Vagina (tissue), 2 donors: ENCODE measurements around the gene NUP62. TPM values are rescaled to one million over a fixed set of nuclear protein-coding genes. Genes with fewer than 3 reads are reported as not detected.
A peak's percentile ranks its signal among the peaks of the same experiment; 100 is the strongest.

Experiments used
- DNase-seq, 2 donors: peaks; one replicate each; pipeline ENCODE4 v3.0.0-alpha.2; 2017; ENCODE audit errors: extremely low spot score in 2 of 2
- H3K27ac ChIP-seq: fragments of 200-600 bp; sonication (generic); one replicate; pipeline ENCODE4 v1.5.1; 2019
- H3K27me3 ChIP-seq: fragments of 200-600 bp; sonication (generic); one replicate; pipeline ENCODE4 v1.5.1; 2019
- H3K36me3 ChIP-seq, 2 donors: fragments of 200-600 bp; sonication (generic); one replicate each; pipeline ENCODE4 v1.5.1; 2017 to 2019
- H3K4me1 ChIP-seq: fragments of 200-600 bp; sonication (generic); one replicate; pipeline ENCODE4 v1.5.1; 2019
- H3K4me3 ChIP-seq, 2 donors: fragments of 200-600 bp; sonication (generic); 1 replicate in 1 of 2; 2 replicates in 1 of 2; pipeline ENCODE4 v1.5.1; 2016 to 2019
- H3K9me3 ChIP-seq: fragments of 200-600 bp; sonication (generic); one replicate; pipeline ENCODE4 v1.5.1; 2019
- CTCF ChIP-seq, 3 experiments: fragments of 450-650 bp in 2 of 3; fragments of 200-600 bp in 1 of 3; sonication (generic) in 1 of 3; IDR thresholded peaks; one replicate each; pipeline ENCODE4 v1.5.1; 2017 to 2019; ENCODE audit warnings: antibody characterized with exemption in 3 of 3, mild to moderate bottlenecking in 2 of 3, moderate library complexity in 2 of 3
- POLR2A ChIP-seq, 2 donors: fragments of 450-650 bp; IDR thresholded peaks; one replicate each; pipeline ENCODE4 v1.6.1; 2017; ENCODE audit warnings: antibody characterized with exemption in 2 of 2, mild to moderate bottlenecking in 2 of 2, moderate library complexity in 2 of 2
- POLR2AphosphoS5 ChIP-seq, 2 donors: sonication (generic); formaldehyde crosslinking; IDR thresholded peaks; one replicate each; pipeline ENCODE4 v1.9.0; 2017; ENCODE audit warnings: antibody characterized with exemption in 2 of 2, mild to moderate bottlenecking in 2 of 2, low read depth in 1 of 2; ENCODE audit not compliant: insufficient read depth in 1 of 2
- intact Hi-C: fragments of 100-400 bp; cut with DNase I; formaldehyde crosslinking; loops from one replicate; pipeline ENCODE4 v1.15.1; 2023
- total RNA-seq: library from RNA; depleted of rRNA; stranded (reverse); fragments of >200 nt; gene quantifications from one replicate; pipeline ENCODE4 v1.2.3, GENCODE V29; 2016

The NUP62 gene
- total RNA-seq: 38.5 TPM

GRCh38 chr19:49929121-49929610, at the start of gene NUP62, which contains the start of gene ATF5:
Gene NUP62 (minus strand): TSS chr19:49929504. CDS start chr19:49909807, 19,697 bp downstream.
Gene ATF5 (plus strand): TSS chr19:49929205. CDS start chr19:49930851, 1,646 bp downstream.
- DNase-seq: no peak
- H3K36me3 ChIP-seq: peaks cover 0 to 9% of the 10 kb centered on the region in 2 donors

GRCh38 chr19:49978324-49978723, 49.0 kb upstream of the NUP62 start:
- intact Hi-C loops: no loop called here
- H3K9me3 ChIP-seq: no peaks in the 10 kb centered on the region
- no peak overlapping the region for H3K27ac ChIP-seq
- H3K4me3 ChIP-seq: no peak overlapping the region
- H3K27me3 ChIP-seq: no peaks in the 10 kb centered on the region
- H3K4me1 ChIP-seq: no peaks in the 10 kb centered on the region
- no peak for TF ChIP-seq POLR2A (IDR thresholded peaks at IDR 0.05)
- no peak for TF ChIP-seq CTCF (IDR thresholded peaks at IDR 0.05)
- no peak for TF ChIP-seq POLR2AphosphoS5 (IDR thresholded peaks at IDR 0.05; ENCODE audit: insufficient read depth in 1 of 2, low read depth in 1 of 2)
- H3K36me3 ChIP-seq: peaks cover 7 to 41% of the 10 kb centered on the region in 2 donors
- DNase-seq: no peak

More at GRCh38 chr19:49929121-49929610, at the start of gene NUP62, which contains the start of gene ATF5:
- Histone ChIP-seq H3K27me3 (no peaks in the 10 kb centered on the region), H3K27ac (peak within 1 kb of the TSS; percentile 90), H3K4me1 (peaks cover 28% of the 10 kb centered on the region), H3K9me3 (no peaks in the 10 kb centered on the region), H3K4me3 (peak within 1 kb of the TSS; percentile 68 to 99)
- TF ChIP-seq POLR2A (IDR thresholded peaks at IDR 0.05) (no peak), CTCF (IDR thresholded peaks at IDR 0.05) (no peak), POLR2AphosphoS5 (IDR thresholded peaks at IDR 0.05; ENCODE audit: insufficient read depth in 1 of 2, low read depth in 1 of 2) (peak in 1 of 2 donors; percentile 87)
- intact Hi-C loops: no loop called here

GRCh38 chr19:49977881-49978280, 48.6 kb upstream of the NUP62 start:
- no peak for DNase-seq
- intact Hi-C loops: no loop called here
- Histone ChIP-seq H3K27ac (no peak overlapping the region), H3K4me3 (no peak overlapping the region), H3K4me1 (no peaks in the 10 kb centered on the region), H3K27me3 (no peaks in the 10 kb centered on the region), H3K36me3 (peaks cover 7 to 41% of the 10 kb centered on the region in 2 donors), H3K9me3 (no peaks in the 10 kb centered on the region)
- TF ChIP-seq POLR2AphosphoS5 (IDR thresholded peaks at IDR 0.05; ENCODE audit: insufficient read depth in 1 of 2, low read depth in 1 of 2) (no peak), POLR2A (IDR thresholded peaks at IDR 0.05) (no peak), CTCF (IDR thresholded peaks at IDR 0.05) (no peak)

GRCh38 chr19:49977076-49977475, 47.8 kb upstream of the NUP62 start:
- Histone ChIP-seq H3K36me3 (peaks cover 7 to 37% of the 10 kb centered on the region in 2 donors), H3K27me3 (no peaks in the 10 kb centered on the region), H3K4me1 (no peaks in the 10 kb centered on the region), H3K27ac (no peak overlapping the region), H3K9me3 (no peaks in the 10 kb centered on the region), H3K4me3 (no peak overlapping the region)
- no peak for DNase-seq
- intact Hi-C loops: no loop called here
- TF ChIP-seq POLR2A (IDR thresholded peaks at IDR 0.05) (no peak), POLR2AphosphoS5 (IDR thresholded peaks at IDR 0.05; ENCODE audit: insufficient read depth in 1 of 2, low read depth in 1 of 2) (no peak), CTCF (IDR thresholded peaks at IDR 0.05) (no peak)

GRCh38 chr19:49976496-49976895, 47.2 kb upstream of the NUP62 start:
- no peak overlapping the region for H3K27ac ChIP-seq
- H3K4me1 ChIP-seq: no peaks in the 10 kb centered on the region
- peaks cover 7 to 32% of the 10 kb centered on the region in 2 donors for H3K36me3 ChIP-seq
- TF ChIP-seq POLR2AphosphoS5 (IDR thresholded peaks at IDR 0.05; ENCODE audit: insufficient read depth in 1 of 2, low read depth in 1 of 2) (no peak), CTCF (IDR thresholded peaks at IDR 0.05) (no peak)
- no peaks in the 10 kb centered on the region for H3K27me3 ChIP-seq
- no peak for DNase-seq
- no peaks in the 10 kb centered on the region for H3K9me3 ChIP-seq
- intact Hi-C loops: no loop called here
- H3K4me3 ChIP-seq: no peak overlapping the region
